Fibroblast of peridontal ligament (primary cell): Measurements from ENCODE around the gene ITPK1.

Experiments
- DNase-seq: peaks from one replicate; pipeline ENCODE4 v3.0.0-alpha.2; 2010; ENCODE audit errors: extremely low read depth

ITPK1 gene

DNA sequence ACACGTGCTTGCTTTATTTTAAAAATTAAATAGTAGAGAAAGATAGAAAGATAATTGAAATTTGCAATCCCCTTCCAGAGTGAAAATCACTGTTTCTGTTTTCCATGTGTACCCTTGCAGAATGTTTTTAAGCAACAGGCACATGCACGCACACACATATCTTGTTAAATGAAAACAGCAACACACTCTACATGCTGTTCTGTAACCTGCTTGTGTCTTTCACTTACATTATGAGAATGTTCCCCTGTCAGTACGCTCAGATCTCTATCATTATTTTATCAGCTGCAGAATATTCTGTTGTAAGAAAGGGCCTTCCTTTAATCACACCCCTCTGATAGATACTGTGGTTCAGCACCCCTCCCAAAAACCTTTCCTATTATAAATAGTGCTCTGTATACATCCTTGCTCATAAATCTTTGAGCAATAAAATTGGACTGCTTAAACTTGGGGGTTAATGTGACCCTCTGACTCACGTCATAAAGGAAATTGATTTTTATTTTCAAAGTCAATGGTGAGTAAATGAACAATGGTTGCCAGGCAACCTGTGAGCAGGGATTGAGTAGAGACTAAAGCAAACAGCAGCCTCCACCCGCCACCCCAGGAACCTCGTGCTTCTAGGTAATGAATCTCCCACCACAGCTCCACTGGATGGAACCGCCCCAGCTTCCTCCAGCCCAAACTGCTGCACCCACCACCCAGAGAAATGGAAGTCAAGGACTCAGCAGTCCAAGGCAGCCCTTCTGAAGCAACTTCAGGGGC is 224.7 kb downstream of the ITPK1 start:
- DNase-seq, result no peak

DNA sequence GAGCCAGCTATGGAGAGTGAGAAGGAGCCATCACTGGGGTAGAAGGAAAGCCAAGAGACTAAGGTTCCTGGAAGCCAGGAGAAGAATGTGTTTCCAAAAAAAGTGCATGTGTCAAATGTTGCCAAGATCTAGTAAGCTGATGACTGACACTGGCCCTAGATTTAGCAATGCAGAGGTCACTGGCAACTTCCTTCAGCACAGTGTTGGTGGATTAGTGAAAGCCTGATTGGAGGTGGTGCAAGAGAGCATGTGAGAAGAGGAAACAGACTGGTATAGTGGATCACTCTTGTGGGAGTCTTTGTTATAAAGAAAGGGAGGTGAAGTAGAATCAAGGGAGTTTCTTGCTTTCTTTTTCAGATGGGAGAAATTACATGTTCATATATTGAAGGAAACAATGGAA is 226.8 kb downstream of the ITPK1 start:
- no peak for DNase-seq

DNA sequence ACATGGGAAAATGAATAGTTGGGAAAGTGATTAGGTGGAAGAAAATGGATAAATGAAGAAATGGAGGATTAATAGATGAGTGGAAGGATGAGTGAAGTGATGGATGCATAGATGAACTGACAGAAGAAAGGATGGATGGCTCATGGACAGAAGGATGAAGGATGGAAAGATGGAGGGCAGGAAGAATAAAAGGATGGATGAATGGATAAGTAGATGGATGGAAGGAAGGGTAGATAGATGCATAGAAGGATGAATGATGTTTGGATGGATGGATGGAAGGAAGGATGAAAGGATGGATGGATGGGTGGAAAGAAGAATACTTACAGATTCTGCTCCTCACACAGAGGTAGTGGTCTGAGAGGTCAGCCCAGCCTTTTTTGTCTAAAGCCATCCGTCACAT is 228.6 kb downstream of the ITPK1 start:
- no peak for DNase-seq
